HEK293 (cell line): ENCODE results near the gene WDR88.

ENCODE experiments used
- ZBTB49 ChIP-seq: fragments of 450-650 bp; formaldehyde crosslinking; IDR thresholded peaks from 2 replicates; pipeline ENCODE4 v1.5.1; 2016; ENCODE audit warnings: missing biosample characterization, missing genetic modification characterization, low read depth
- ZNF174 ChIP-seq: fragments of 450-650 bp; formaldehyde crosslinking; IDR thresholded peaks from 2 replicates; pipeline ENCODE4 v1.5.0; 2017; ENCODE audit warnings: missing biosample characterization, mild to moderate bottlenecking, missing genetic modification characterization
- TF ChIP-seq, protein P1 (sequence below): fragments of 450-650 bp; formaldehyde crosslinking; IDR thresholded peaks from 2 replicates; pipeline ENCODE4 v1.5.1; 2016; ENCODE audit warnings: missing biosample characterization, missing genetic modification characterization

DNA sequence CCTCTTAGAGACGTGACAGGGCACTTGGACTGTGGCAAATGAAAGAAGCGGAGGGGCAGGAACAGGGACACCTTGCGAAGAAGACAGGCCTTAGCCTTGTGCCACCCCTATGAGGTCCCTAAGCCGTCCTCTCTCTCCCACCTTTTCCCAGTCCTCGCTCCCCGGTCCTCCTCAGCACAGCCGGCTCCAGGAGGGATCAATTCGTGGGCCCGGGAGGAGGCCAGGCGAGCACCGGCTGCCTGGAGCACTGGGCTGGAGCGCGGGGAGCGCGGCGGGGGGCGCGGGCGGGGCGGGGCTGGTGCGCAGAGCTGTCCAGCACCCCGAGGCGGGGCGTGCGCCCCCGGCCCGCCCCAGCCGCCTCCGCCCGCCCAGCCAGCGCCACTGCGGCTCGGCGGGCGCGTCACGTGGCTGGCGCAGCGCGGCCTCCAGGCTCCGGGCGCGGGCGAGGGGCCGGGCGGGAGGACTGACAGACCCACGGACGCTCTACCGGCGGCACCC lies 62.0 kb downstream of the WDR88 start, which contains the start of gene LRP3:
- TF ChIP-seq, protein P1, sequence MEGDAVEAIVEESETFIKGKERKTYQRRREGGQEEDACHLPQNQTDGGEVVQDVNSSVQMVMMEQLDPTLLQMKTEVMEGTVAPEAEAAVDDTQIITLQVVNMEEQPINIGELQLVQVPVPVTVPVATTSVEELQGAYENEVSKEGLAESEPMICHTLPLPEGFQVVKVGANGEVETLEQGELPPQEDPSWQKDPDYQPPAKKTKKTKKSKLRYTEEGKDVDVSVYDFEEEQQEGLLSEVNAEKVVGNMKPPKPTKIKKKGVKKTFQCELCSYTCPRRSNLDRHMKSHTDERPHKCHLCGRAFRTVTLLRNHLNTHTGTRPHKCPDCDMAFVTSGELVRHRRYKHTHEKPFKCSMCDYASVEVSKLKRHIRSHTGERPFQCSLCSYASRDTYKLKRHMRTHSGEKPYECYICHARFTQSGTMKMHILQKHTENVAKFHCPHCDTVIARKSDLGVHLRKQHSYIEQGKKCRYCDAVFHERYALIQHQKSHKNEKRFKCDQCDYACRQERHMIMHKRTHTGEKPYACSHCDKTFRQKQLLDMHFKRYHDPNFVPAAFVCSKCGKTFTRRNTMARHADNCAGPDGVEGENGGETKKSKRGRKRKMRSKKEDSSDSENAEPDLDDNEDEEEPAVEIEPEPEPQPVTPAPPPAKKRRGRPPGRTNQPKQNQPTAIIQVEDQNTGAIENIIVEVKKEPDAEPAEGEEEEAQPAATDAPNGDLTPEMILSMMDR (tag by site-specific recombination), result no peak
- TF ChIP-seq ZBTB49 (tag by site-specific recombination) (no peak), ZNF174 (no peak)
